WTC11 (cell line): ENCODE data around the gene APOL2. TPM values are rescaled to one million over a fixed set of nuclear protein-coding genes. Genes with fewer than 3 reads are reported as not detected.

ENCODE experiments used
- ATAC-seq: fragments of 200-7000 bp; cut with Tn5 transposase; 2 replicates; pipeline ENCODE4 v1.10.0; 2021; ENCODE audit warnings: mild to moderate bottlenecking, moderate library complexity
- CTCF ChIA-PET: fragments of 300-600 bp; sonication (Branson Sonifier 250); formaldehyde crosslinking; loops from one replicate; lab custom pipeline; 2021; ENCODE audit warnings: antibody characterized with exemption; lab: Charles Lee
- POLR2A ChIA-PET: fragments of 350-600 bp; sonication (Branson Sonifier 250); formaldehyde crosslinking; loops from one replicate; lab custom pipeline; 2021; ENCODE audit warnings: antibody characterized with exemption; lab: Charles Lee
- DNase-seq: peaks from one replicate; pipeline ENCODE4 v3.0.0; 2021; ENCODE audit warnings: low spot score
- H3K27ac Mint-ChIP-seq: 2 replicates; pipeline ENCODE4 v1.8.0; 2021; ENCODE audit warnings: mixed read lengths
- H3K27me3 Mint-ChIP-seq: 2 replicates; pipeline ENCODE4 v1.8.0; 2021; ENCODE audit warnings: low read depth, mild to moderate bottlenecking, moderate library complexity, mixed read lengths
- H3K36me3 Mint-ChIP-seq: 2 replicates; pipeline ENCODE4 v1.8.0; 2021; ENCODE audit warnings: mixed read lengths
- H3K4me1 Mint-ChIP-seq: 2 replicates; pipeline ENCODE4 v1.8.0; 2022; ENCODE audit warnings: mixed read lengths
- H3K4me3 Mint-ChIP-seq: 2 replicates; pipeline ENCODE4 v1.8.0; 2021; ENCODE audit warnings: mild to moderate bottlenecking, moderate library complexity, mixed read lengths
- H3K9me3 Mint-ChIP-seq: 2 replicates; pipeline ENCODE4 v1.8.0; 2021; ENCODE audit warnings: mixed read lengths
- ARID4B ChIP-seq: sonication (generic); formaldehyde crosslinking; IDR thresholded peaks from 2 replicates; pipeline ENCODE4 v1.8.0; 2023; ENCODE audit warnings: missing genetic modification reagents, mild to moderate bottlenecking, borderline replicate concordance
- ATF6 ChIP-seq: sonication (generic); formaldehyde crosslinking; IDR thresholded peaks from 2 replicates; pipeline ENCODE4 v1.8.1; 2023; ENCODE audit warnings: mild to moderate bottlenecking, missing genetic modification reagents
- CTCF ChIP-seq: fragments of 200-600 bp; IDR thresholded peaks from 2 replicates; pipeline ENCODE4 v1.8.0; 2022; ENCODE audit warnings: antibody characterized with exemption
- GABPB1 ChIP-seq: sonication (generic); formaldehyde crosslinking; IDR thresholded peaks from 2 replicates; pipeline ENCODE4 v1.8.1; 2023; ENCODE audit warnings: mild to moderate bottlenecking, missing genetic modification reagents
- JUN ChIP-seq: sonication (generic); formaldehyde crosslinking; IDR thresholded peaks from 2 replicates; pipeline ENCODE4 v1.8.0; 2023; ENCODE audit warnings: mild to moderate bottlenecking, missing genetic modification reagents
- PRDM15 ChIP-seq: sonication (generic); formaldehyde crosslinking; IDR thresholded peaks from 2 replicates; pipeline ENCODE4 v1.8.0; 2022; ENCODE audit warnings: missing genetic modification reagents
- PREB ChIP-seq: sonication (generic); formaldehyde crosslinking; IDR thresholded peaks from 2 replicates; pipeline ENCODE4 v1.8.1; 2022; ENCODE audit warnings: mild to moderate bottlenecking, missing genetic modification reagents, moderate library complexity, borderline replicate concordance
- ZNF121 ChIP-seq: sonication (generic); formaldehyde crosslinking; IDR thresholded peaks from 2 replicates; pipeline ENCODE4 v1.8.0; 2023; ENCODE audit warnings: missing genetic modification reagents
- ZNF232 ChIP-seq: sonication (generic); formaldehyde crosslinking; IDR thresholded peaks from 2 replicates; pipeline ENCODE4 v1.8.0; 2022; ENCODE audit warnings: mild to moderate bottlenecking, missing genetic modification reagents
- ZSCAN18 ChIP-seq: fragments of 250-450 bp; sonication (Bioruptor Pico); IDR thresholded peaks from 2 replicates; pipeline ENCODE4 v2.1.2; 2022; ENCODE audit warnings: mild to moderate bottlenecking, moderate library complexity
- total RNA-seq: library from RNA; stranded (reverse); gene quantifications from 3 replicates; pipeline ENCODE4 v1.2.3, GENCODE V29; 2021

The APOL2 gene
- total RNA-seq, 1 experiment from 2014 or later, result 11.2 TPM

- ChIA-PET CTCF (interaction anchor here (0.8 to 2.5 kb wide), 6 partner anchors 13 to 207 kb away, joined by 3 to 25 read pairs (median 9); partner anchors contain the start of gene APOL2), POLR2A (no interaction called here)
- TF ChIP-seq GABPB1 (peak; percentile 66), ATF6 (no peak), ZNF232 (CRISPR knock-in tag) (no peak), ZNF121 (no peak), PRDM15 (CRISPR knock-in tag) (no peak)
- DNase-seq, result no peak
- H3K27me3 Mint-ChIP-seq, result no peaks in the 10 kb centered on the region
- H3K9me3 Mint-ChIP-seq, result no peaks in the 10 kb centered on the region
- H3K27ac Mint-ChIP-seq, result no peak overlapping the region
- no peak overlapping the region for H3K4me3 Mint-ChIP-seq
- peaks cover 11% of the 10 kb centered on the region for H3K4me1 Mint-ChIP-seq
- H3K36me3 Mint-ChIP-seq, result peaks cover 28% of the 10 kb centered on the region
- ATAC-seq, result no peak
Measured at GRCh38 chr22:36279219-36279666, 39.9 kb upstream of the APOL2 start.

- ChIA-PET CTCF (interaction anchor here (0.5 to 2.5 kb wide), 30 partner anchors 9 to 233 kb away, joined by 3 to 29 read pairs (median 4); partner anchors contain the start of genes APOL2, FOXRED2 and TXN2), POLR2A (interaction anchor here (0.5 kb wide), 1 partner anchor 162 kb away, joined by 7 read pairs; no protein-coding TSS in a partner anchor)
- ATAC-seq (peak; percentile 94), DNase-seq (peak; percentile 74)
- H3K9me3 Mint-ChIP-seq, result no peaks in the 10 kb centered on the region
- no peak overlapping the region; the same call in 1 of the 2 replicates for H3K4me3 Mint-ChIP-seq
- peak overlapping the region; percentile 72 for H3K27ac Mint-ChIP-seq
- H3K36me3 Mint-ChIP-seq, result peaks cover 17% of the 10 kb centered on the region
- H3K27me3 Mint-ChIP-seq, result no peaks in the 10 kb centered on the region
- peaks cover 11% of the 10 kb centered on the region for H3K4me1 Mint-ChIP-seq
- TF ChIP-seq ZSCAN18 (no peak), ATF6 (no peak), PREB (CRISPR knock-in tag) (no peak), JUN (no peak), ARID4B (CRISPR knock-in tag) (0 out of 2 replicates have a peak, but pooled peaks have one; percentile 24), CTCF (peak; percentile 75), PRDM15 (CRISPR knock-in tag) (no peak)
Measured at GRCh38 chr22:36277482-36278291, 38.4 kb upstream of the APOL2 start.
